HEK293 (cell line): ENCODE results near the gene KRTCAP2.

Experiments used
- CTCF ChIA-PET: fragments of 350-600 bp; formaldehyde crosslinking; extraction: SDS; loops from one replicate; lab custom pipeline; 2021; ENCODE audit warnings: antibody characterized with exemption; lab: Yijun Ruan, JAX
- POLR2A ChIA-PET: fragments of 300-600 bp; formaldehyde crosslinking; extraction: SDS; loops from one replicate; lab custom pipeline; 2020; ENCODE audit warnings: antibody characterized with exemption, inconsistent platforms; lab: Yijun Ruan, JAX
- H3K27ac ChIP-seq: fragments of 200-500 bp; sonication (Bioruptor generic); 2 replicates; pipeline ENCODE4 v1.5.1; 2014; ENCODE audit warnings: low read depth, low read length, control low read depth, inconsistent platforms; ENCODE audit errors: extremely low read depth
- H3K36me3 ChIP-seq, 2 experiments: fragments of 200-500 bp in 1 of 2; sonication (Bioruptor generic) in 1 of 2; 1 replicate in 1 of 2; 2 replicates in 1 of 2; pipeline ENCODE4 v1.5.1; 2014 to 2017; ENCODE audit warnings: inconsistent platforms in 2 of 2, low read length in 2 of 2; ENCODE audit not compliant: control insufficient read depth in 2 of 2, insufficient read depth in 1 of 2
- H3K4me1 ChIP-seq: fragments of 200-500 bp; sonication (Bioruptor generic); 2 replicates; pipeline ENCODE4 v1.5.1; 2014; ENCODE audit warnings: mild to moderate bottlenecking, low read length, inconsistent platforms; ENCODE audit not compliant: control insufficient read depth, insufficient read depth
- H3K4me3 ChIP-seq: 2 replicates; pipeline ENCODE4 v1.5.1; 2011; ENCODE audit warnings: low read depth, mild to moderate bottlenecking, control low read depth, low read length, moderate library complexity
- H3K9me3 ChIP-seq: fragments of 200-500 bp; sonication (Bioruptor generic); 2 replicates; pipeline ENCODE4 v1.5.1; 2014; ENCODE audit warnings: low read depth, low read length, inconsistent platforms; ENCODE audit not compliant: control insufficient read depth, insufficient read depth
- EGR2 ChIP-seq: fragments of 450-650 bp; formaldehyde crosslinking; IDR thresholded peaks from 2 replicates; pipeline ENCODE4 v1.5.1; 2016; ENCODE audit warnings: low read depth, missing biosample characterization, missing genetic modification characterization
- FEZF1 ChIP-seq: fragments of 450-650 bp; formaldehyde crosslinking; IDR thresholded peaks from 2 replicates; pipeline ENCODE4 v1.5.1; 2016; ENCODE audit warnings: missing biosample characterization, missing genetic modification characterization
- IKZF3 ChIP-seq: fragments of 450-650 bp; IDR thresholded peaks from 2 replicates; pipeline ENCODE4 v1.5.0; 2018; ENCODE audit warnings: missing biosample characterization, mild to moderate bottlenecking, missing genetic modification characterization, moderate library complexity
- MZF1 ChIP-seq: fragments of 450-650 bp; formaldehyde crosslinking; IDR thresholded peaks from 2 replicates; pipeline ENCODE4 v1.5.1; 2017; ENCODE audit warnings: missing biosample characterization, missing genetic modification characterization, borderline replicate concordance
- SCRT2 ChIP-seq: fragments of 450-650 bp; formaldehyde crosslinking; IDR thresholded peaks from 2 replicates; pipeline ENCODE4 v1.5.1; 2016; ENCODE audit warnings: missing biosample characterization, missing genetic modification characterization
- TCF7L2 ChIP-seq: IDR thresholded peaks from 2 replicates; pipeline ENCODE4 v1.6.1; 2011; ENCODE audit warnings: low read depth, mild to moderate bottlenecking, inconsistent platforms, low read length, moderate library complexity, borderline replicate concordance
- YY2 ChIP-seq: fragments of 450-650 bp; formaldehyde crosslinking; IDR thresholded peaks from 2 replicates; pipeline ENCODE4 v1.5.1; 2016; ENCODE audit warnings: missing biosample characterization, missing genetic modification characterization
- ZBTB21 ChIP-seq: fragments of 450-650 bp; formaldehyde crosslinking; IDR thresholded peaks from 2 replicates; pipeline ENCODE4 v1.5.1; 2017; ENCODE audit warnings: missing biosample characterization, missing genetic modification characterization
- ZNF140 ChIP-seq: fragments of 450-650 bp; formaldehyde crosslinking; IDR thresholded peaks from 2 replicates; pipeline ENCODE4 v1.5.1; 2016; ENCODE audit warnings: missing biosample characterization, missing genetic modification characterization
- ZNF184 ChIP-seq: fragments of 450-650 bp; IDR thresholded peaks from 2 replicates; pipeline ENCODE4 v1.5.1; 2018; ENCODE audit warnings: missing biosample characterization, mild to moderate bottlenecking, missing genetic modification characterization
- ZNF223 ChIP-seq: fragments of 450-650 bp; formaldehyde crosslinking; IDR thresholded peaks from 2 replicates; pipeline ENCODE4 v1.5.1; 2016; ENCODE audit warnings: missing biosample characterization, missing genetic modification characterization
- ZNF239 ChIP-seq: fragments of 450-650 bp; formaldehyde crosslinking; IDR thresholded peaks from 2 replicates; pipeline ENCODE4 v1.5.1; 2016; ENCODE audit warnings: missing biosample characterization, missing genetic modification characterization
- ZNF280D ChIP-seq: fragments of 450-650 bp; formaldehyde crosslinking; IDR thresholded peaks from 2 replicates; pipeline ENCODE4 v1.5.1; 2016; ENCODE audit warnings: missing biosample characterization, missing genetic modification characterization
- ZNF341 ChIP-seq: fragments of 450-650 bp; formaldehyde crosslinking; IDR thresholded peaks from 2 replicates; pipeline ENCODE4; 2016; ENCODE audit warnings: low read depth, missing biosample characterization, missing genetic modification characterization
- ZNF354C ChIP-seq: fragments of 450-650 bp; formaldehyde crosslinking; IDR thresholded peaks from 2 replicates; pipeline ENCODE4 v1.5.1; 2016; ENCODE audit warnings: missing biosample characterization, missing genetic modification characterization, low read depth, borderline replicate concordance
- ZNF404 ChIP-seq: fragments of 450-650 bp; formaldehyde crosslinking; IDR thresholded peaks from 2 replicates; pipeline ENCODE4 v1.5.1; 2017; ENCODE audit warnings: missing biosample characterization, missing genetic modification characterization
- ZNF416 ChIP-seq: fragments of 450-650 bp; formaldehyde crosslinking; IDR thresholded peaks from 2 replicates; pipeline ENCODE4 v1.5.1; 2016; ENCODE audit warnings: missing biosample characterization, missing genetic modification characterization
- ZNF488 ChIP-seq: fragments of 450-650 bp; formaldehyde crosslinking; IDR thresholded peaks from 2 replicates; pipeline ENCODE4 v1.5.1; 2016; ENCODE audit warnings: missing biosample characterization, missing genetic modification characterization
- ZNF501 ChIP-seq: fragments of 450-650 bp; formaldehyde crosslinking; IDR thresholded peaks from 2 replicates; pipeline ENCODE4 v1.5.1; 2016; ENCODE audit warnings: missing biosample characterization, missing genetic modification characterization
- ZNF660 ChIP-seq: fragments of 450-650 bp; IDR thresholded peaks from 2 replicates; pipeline ENCODE4 v1.5.1; 2018; ENCODE audit warnings: missing biosample characterization, mild to moderate bottlenecking, missing genetic modification characterization
- ZNF692 ChIP-seq: fragments of 450-650 bp; formaldehyde crosslinking; IDR thresholded peaks from 2 replicates; pipeline ENCODE4 v1.5.1; 2016; ENCODE audit warnings: missing biosample characterization, missing genetic modification characterization
- ZNF768 ChIP-seq: fragments of 450-650 bp; formaldehyde crosslinking; IDR thresholded peaks from 2 replicates; pipeline ENCODE4 v1.5.1; 2018; ENCODE audit warnings: missing biosample characterization, mild to moderate bottlenecking, missing genetic modification characterization
- ZSCAN5A ChIP-seq: fragments of 450-650 bp; formaldehyde crosslinking; IDR thresholded peaks from 2 replicates; pipeline ENCODE4 v1.5.1; 2016; ENCODE audit warnings: missing biosample characterization, missing genetic modification characterization

KRTCAP2 gene

GRCh38 chr1:155134322-155134721 lies 38.8 kb downstream of the KRTCAP2 start:
- POLR2A ChIA-PET: interaction anchor here (0.6 to 2.2 kb wide), 6 partner anchors 8 to 69 kb away, joined by 4 to 13 read pairs (median 4); partner anchors contain the start of genes KRTCAP2 and TRIM46
- H3K27ac ChIP-seq: no peak overlapping the region

GRCh38 chr1:155133799-155134281 lies 39.3 kb downstream of the KRTCAP2 start:
- peaks cover 11% of the 10 kb centered on the region for H3K4me1 ChIP-seq
- peaks cover 3 to 53% of the 10 kb centered on the region in 2 experiments; a peak in 2 of 3 replicates for H3K36me3 ChIP-seq
- no peak for TF ChIP-seq ZNF692 (tag by site-specific recombination)
- TF ChIP-seq ZNF660 (tag by site-specific recombination): no peak
- no peak for TF ChIP-seq ZNF140 (tag by site-specific recombination)
- no peak for TF ChIP-seq ZNF280D (tag by site-specific recombination)
- TF ChIP-seq YY2: no peak
- TF ChIP-seq ZSCAN5A (tag by site-specific recombination): no peak
- no peak for TF ChIP-seq TCF7L2
- no peak for TF ChIP-seq ZBTB21 (tag by site-specific recombination)
- no peak for TF ChIP-seq ZNF223 (tag by site-specific recombination)
- no peak for TF ChIP-seq SCRT2
- no peak for TF ChIP-seq ZNF768 (tag by site-specific recombination)
- no peak for TF ChIP-seq ZNF184
- TF ChIP-seq ZNF354C: no peak
- no peak for TF ChIP-seq ZNF488 (tag by site-specific recombination)
- TF ChIP-seq FEZF1 (tag by site-specific recombination): no peak
- TF ChIP-seq ZNF416 (tag by site-specific recombination): no peak
- TF ChIP-seq, all 188 proteins: peak for 0
- no peaks in the 10 kb centered on the region for H3K9me3 ChIP-seq
- ChIA-PET POLR2A (interaction anchor here (1.4 to 1.5 kb wide), 2 partner anchors 7 to 10 kb away, joined by 4 to 7 read pairs; no protein-coding TSS in a partner anchor), CTCF (interaction anchor here (1.3 to 8.1 kb wide), 4 partner anchors 10 to 48 kb away, joined by 4 to 54 read pairs (median 8); partner anchors contain the start of gene KRTCAP2)
- no peak overlapping the region for H3K27ac ChIP-seq
- no peak overlapping the region for H3K4me3 ChIP-seq

More at GRCh38 chr1:155134322-155134721, 38.8 kb downstream of the KRTCAP2 start:
- Histone ChIP-seq H3K9me3 (no peaks in the 10 kb centered on the region), H3K4me3 (no peak overlapping the region), H3K36me3 (peaks cover 3 to 55% of the 10 kb centered on the region in 2 experiments; a peak in 2 of 3 replicates), H3K4me1 (peaks cover 8% of the 10 kb centered on the region)
- CTCF ChIA-PET: interaction anchor here (1.0 to 8.1 kb wide), 7 partner anchors 10 to 49 kb away, joined by 3 to 54 read pairs (median 5); partner anchors contain the start of gene KRTCAP2
- TF ChIP-seq MZF1 (no peak), ZNF341 (tag by site-specific recombination) (no peak), ZNF239 (tag by site-specific recombination) (no peak), ZNF501 (tag by site-specific recombination) (no peak), ZNF404 (no peak), IKZF3 (tag by site-specific recombination) (no peak), EGR2 (no peak)
